GM21529 (cell line): ENCODE data around the gene FBXO38.

Source experiments
- ATAC-seq: cut with Tn5 transposase; IDR thresholded peaks from one replicate; pipeline ENCODE4 v1.9.1; 2021; ENCODE audit not compliant: unreplicated experiment

The FBXO38 gene, protein sequence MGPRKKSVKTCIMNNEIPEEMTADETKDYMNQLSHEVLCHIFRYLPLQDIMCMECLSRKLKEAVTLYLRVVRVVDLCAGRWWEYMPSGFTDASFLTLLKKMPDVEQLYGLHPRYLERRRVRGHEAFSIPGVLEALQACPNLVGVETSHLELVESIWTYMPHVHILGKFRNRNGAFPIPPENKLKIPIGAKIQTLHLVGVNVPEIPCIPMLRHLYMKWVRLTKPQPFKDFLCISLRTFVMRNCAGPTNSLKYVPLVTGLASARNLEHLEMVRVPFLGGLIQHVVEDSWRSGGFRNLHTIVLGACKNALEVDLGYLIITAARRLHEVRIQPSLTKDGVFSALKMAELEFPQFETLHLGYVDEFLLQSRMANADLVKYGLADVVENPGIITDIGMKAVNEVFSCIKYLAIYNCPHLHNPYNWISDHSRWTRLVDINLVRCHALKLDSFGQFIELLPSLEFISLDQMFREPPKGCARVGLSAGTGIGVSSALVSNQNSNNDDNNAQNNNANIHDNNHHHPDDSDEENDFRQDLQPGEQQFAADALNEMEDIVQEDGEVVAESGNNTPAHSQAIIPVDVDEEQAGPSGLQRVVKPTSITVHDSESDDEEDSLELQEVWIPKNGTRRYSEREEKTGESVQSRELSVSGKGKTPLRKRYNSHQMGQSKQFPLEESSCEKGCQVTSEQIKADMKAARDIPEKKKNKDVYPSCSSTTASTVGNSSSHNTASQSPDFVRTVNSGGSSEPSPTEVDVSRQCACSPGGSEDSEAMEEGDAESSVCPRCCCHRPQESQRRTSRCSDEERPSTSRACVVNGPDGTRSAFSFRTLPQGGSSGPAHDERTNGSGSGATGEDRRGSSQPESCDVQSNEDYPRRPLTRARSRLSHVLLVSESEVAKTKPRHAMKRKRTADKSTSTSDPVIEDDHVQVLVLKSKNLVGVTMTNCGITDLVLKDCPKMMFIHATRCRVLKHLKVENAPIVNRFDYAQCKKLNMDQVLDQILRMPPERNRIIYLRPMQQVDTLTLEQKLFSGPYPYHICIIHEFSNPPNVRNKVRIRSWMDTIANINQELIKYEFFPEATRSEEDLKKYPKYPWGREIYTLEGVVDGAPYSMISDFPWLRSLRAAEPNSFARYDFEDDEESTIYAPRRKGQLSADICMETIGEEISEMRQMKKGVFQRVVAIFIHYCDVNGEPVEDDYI

DNA sequence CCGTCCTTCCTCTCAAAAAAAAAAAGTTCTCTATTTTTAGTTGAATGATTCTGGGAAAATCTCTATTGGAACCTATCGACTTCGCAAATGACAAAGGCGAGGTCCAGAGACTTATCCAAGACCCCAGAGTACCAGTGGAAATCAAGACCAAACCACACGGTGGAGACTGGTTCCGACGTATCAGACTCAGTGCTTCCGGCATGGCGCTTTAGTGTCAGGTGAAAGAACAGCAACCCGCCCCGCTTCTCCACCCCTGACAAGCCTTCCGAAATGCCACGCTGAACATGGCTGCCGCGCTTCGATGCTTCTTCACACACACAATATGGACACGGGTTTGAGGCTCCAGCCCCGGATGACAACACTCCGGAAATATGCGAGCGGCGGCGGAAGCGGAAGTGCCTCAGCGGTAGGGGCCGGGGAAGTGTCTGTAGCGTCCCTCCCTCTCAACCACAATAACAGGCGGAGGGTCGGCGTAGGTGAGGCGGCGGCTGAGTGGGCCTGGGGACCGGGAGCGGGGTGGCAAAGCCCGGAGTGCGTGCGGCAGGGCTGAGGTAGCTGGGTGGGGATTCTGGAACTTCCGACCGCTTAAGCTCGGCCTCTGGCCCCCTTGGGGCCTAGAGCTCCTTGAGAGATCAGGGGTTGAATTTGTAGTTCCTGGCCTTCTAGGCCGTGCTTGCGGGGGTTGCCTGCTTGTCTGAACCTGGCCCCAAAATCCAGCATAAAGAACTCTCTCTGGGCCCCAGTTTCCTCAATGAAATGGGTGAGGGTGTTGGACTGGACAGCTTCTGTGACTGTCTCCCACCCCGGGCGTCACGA is at the start of gene FBXO38:
Gene FBXO38, plus strand, starts transcription at position 395 of the 816 bp plus-strand sequence. CDS start 10,819 bp downstream, outside the sequence.
- ATAC-seq, result peak; percentile 98

DNA sequence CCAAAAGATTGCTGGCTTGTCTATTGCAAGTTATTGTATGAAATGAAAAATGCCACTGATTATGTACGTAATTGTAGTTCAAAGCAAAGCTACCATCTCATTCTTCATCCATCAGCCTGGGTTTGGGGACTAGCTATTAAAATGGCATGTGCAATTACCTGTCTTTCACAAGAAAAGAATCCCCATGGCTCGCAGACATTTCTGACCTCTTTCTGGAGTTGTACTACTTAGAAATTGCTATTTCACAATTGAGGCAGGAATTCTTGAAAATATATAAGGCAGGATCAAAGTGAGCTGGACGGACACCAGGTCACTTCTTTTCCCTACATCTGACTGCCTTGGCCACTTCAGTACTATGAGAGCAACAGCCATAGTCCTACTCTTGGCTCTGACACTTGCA is 48.5 kb upstream of the FBXO38 start, which contains the start of gene SPINK9:
Gene SPINK9, plus strand, starts transcription at position 301 of the 400 bp plus-strand sequence. Its CDS starts 55 bp downstream, at position 356.
- ATAC-seq, result no peak

DNA sequence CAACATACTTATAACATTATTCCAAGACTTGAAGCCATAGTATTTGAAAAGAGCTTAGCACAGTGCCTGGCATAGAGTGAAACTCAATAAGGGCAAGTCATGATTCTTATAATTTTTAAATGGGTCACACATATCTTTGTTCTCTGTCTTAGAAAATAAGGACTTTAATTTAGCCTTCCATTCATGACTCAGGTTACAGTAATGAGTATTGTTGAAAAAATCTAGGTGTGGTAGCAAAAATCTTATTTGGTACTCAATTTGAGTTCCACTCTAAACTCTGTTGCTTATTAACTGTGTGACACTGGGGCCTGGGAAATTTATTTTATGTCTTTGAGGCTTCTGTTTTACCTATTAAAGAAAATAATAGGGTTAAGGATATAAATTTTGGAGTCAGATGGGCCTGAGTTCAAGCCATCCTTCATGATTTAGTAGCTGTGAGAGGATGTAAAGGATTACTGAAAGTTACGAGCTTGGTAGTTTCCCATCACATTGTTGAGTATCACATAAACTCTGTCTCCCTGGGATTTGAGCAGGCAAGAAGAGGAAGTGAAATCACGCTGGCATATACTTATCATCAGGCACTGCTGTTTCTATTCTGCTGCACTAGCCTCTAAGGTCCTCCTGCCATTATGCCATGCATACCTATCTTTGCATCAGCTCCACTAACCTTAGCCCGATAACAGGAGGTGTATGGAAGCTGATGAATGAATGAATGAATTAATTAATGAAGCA is 46.9 kb upstream of the FBXO38 start:
- peak; percentile 89 for ATAC-seq

DNA sequence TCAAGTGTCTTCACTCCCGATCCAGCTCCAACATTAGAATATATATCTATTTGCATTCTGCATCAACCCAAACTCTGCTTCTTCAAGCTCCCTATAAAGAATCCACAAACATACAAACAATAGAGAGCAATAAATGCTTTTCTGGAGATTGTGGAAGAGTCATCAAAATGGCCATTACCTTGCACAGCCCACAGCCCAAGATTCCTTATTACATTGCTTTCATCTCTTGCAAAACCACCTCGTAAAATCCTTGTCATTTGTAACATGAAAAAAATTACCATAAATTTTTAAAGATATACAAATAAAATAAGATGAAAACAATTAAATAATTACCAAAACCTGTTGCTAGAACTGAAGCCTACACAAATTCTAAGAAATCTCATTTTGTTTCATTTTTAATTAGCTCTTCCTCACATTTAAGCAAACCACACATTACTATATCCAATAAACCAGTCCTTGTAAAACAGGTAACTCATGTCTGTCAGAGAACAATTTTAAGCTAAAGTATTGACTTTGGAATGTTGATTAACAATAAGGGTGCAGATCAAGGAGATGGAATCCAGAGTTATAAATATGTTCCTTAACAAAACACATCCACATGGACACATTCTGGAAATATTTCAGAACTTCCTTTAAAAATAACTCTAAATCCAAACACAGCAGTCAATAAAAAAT is 41.2 kb upstream of the FBXO38 start:
- ATAC-seq, result no peak

DNA sequence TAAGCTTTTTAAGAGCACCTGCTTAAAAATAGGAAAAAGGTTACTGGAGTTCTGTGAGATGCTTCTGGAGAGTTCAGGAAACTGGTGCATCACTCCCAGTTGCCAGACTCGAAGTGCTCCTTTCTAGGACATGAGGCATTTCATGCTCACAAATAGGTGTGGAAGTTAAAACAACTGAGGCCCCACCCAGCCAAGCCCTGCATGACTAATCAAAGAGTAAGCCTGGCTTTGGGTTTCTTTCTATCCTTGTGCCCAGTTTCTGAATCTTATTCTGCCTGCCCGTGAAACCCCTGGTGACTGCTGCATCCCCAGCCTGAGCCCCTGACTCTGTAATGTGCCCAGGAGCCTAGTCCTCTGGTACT is 40.7 kb upstream of the FBXO38 start:
- ATAC-seq, result no peak

DNA sequence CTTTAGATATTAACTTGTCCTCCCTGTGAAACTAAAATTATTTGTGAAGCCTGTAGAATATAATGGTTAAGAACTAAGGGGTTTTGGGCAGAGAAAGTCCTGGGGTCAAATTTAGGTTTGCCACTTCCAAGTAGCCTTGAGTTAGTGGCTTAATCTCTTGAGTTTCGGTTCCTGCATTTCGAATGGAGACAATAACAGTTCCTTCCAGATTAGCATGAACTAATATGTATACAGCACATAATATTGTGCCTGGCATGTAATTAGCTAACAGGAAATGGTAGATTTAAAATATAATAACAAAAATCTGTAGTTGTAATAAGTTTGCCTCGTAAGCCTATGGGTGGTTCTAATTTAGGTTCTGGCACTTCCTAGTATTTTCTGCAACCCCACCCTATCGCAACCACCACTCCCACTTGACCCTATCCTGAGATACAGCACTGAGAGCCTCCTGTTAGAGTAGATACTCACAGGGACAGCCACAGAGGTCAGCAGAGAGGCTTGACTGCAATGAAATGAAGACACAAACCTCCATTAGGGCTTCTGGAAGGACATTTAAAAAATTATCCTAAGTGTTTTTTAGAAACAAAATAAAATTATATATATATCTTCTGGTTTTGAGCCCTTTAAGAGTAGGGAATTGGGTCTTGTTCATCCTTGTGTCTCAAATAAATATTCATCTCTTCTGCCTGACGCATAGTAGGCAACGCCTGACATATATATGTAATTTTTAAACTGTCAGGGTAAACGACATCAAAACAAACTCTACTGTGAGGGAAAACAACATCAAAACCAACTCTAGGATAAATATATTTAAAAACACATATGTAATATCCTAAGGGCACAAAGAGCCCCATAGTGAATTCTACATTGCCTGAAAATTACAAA is 39.9 kb upstream of the FBXO38 start:
- ATAC-seq, result no peak

DNA sequence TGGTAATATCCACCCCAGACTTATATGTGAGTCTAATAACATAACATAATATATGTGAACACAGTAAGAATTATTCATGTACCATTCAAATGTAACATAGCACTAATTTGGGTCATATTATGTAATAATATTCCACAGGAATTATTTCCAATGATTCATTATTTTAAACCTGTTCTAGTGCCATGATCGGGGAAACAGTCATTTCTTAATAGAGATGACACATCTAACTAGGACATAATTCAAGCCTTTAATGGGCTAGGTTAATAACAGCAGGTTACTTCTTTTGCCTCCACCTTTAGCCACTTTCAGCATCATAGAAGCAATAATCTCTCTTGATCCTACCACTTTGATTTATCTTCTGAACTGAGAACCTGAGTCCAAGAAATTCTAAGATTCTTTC is 36.1 kb upstream of the FBXO38 start:
- ATAC-seq, result no peak

DNA sequence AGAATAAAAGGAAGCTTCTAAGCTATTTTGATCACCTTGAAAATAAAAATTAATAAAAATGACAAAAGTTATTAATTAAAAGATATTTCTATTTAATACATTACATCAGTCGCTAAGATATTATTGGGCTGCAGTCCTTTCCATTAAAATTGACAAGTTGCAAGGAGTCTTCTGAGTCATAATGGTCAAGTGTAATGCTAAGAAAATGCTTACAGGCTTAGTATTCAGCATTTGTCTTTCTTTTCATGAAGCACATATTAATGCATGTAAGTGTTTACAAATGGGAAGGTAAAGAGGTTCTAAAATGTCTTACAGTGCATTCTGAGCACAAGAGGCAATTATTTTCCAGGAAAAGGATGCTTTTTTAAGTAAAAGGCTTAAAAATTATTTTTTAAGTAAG is 31.1 kb upstream of the FBXO38 start:
- no peak for ATAC-seq

DNA sequence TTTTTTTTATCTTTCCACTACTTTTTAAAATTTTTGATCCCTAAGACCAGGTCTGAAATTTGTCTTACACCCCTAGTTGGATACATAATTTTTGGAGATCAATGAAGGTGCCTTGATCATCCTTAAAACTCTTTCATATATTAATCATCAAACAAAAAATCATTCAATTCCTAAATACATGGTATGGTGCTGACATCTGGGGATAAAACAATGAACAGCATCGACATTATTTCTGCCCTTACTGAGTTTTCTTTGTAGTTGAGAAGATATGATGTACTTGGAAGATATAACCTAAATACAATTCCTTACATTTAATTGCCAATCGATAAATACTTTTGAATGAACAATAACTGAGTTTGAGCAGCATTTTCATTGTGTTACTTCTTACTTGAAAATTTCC is 30.1 kb upstream of the FBXO38 start:
- ATAC-seq, result no peak

DNA sequence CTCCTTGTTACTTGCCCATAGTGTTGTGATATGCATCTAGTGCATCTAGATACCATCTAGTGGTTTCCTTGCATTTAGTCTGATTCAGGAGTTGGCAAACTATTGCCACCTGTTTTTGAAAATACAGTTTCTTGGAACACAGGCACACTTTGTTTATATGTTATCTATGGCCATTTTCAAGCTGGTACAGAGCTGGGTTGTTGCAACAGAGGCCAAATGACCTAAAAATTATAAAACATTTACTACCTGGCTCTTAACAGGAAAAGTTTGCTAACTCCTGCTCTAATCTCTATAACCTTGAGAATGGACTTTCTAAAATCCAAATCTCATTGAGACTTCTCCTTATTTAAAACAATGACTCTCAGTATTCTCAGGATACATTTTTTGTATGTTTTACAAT is 19.4 kb upstream of the FBXO38 start:
- ATAC-seq, result no peak

DNA sequence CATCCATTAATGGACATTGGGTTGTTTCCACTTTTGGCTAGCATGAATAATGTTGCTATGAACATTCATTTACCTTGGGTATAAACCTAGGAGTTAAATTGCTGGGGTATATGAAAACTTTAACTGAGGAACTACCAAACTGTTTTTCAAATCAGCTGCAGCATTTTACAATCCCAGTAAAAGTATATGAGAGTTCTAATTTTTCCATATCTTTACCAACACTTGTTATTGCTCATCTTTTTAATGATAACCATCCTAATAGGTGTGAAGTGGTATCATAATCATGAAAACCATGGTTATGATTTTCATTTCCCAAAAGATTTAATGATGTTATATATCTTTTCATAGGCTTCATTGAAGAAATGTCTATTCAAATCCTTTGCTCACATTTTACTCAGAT is 15.5 kb upstream of the FBXO38 start:
- no peak for ATAC-seq

DNA sequence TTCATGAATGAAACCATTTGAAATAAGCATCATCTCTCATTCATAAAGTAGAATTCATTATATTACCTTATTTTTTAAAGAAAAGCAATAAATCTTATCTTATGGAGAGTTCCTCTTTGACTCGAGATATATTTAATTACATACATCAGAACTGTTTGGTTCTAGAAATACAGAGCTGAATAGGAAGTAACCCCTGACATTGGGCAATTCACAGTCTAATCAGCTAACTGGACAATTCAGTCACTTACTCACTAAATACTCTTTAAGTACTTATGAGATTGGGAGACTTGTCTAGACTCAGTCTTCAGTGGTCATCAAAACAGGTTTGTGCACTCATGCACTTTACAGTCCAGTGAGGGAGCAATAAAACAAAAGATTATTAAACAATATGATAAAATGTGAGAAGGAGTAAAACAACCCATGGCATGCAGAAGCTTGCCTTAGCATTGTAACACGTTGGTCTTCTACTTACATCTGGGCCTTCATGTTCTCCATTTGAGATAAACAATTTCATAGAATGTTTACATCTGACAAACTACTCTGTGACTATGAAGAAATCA is 11.5 kb upstream of the FBXO38 start:
- no peak for ATAC-seq

DNA sequence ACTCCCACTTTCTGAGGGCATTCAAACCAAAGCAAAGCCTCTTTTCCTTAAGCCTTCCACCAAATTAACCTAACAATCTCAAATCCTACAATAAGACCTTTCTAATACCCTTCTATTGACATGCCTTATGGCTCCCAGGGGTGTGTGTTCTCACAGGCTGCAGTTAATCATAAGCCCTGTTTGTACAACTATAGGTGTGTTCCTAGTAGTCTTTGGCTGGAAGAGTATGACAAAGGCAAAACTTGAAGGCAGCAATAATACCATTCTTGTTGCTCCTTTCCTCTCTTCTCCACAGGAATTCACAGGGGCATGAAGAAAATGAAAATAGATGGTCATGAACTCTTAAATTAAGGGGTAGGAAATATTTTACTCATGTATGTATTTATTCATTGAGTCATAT is 10.9 kb upstream of the FBXO38 start:
- ATAC-seq, result no peak

DNA sequence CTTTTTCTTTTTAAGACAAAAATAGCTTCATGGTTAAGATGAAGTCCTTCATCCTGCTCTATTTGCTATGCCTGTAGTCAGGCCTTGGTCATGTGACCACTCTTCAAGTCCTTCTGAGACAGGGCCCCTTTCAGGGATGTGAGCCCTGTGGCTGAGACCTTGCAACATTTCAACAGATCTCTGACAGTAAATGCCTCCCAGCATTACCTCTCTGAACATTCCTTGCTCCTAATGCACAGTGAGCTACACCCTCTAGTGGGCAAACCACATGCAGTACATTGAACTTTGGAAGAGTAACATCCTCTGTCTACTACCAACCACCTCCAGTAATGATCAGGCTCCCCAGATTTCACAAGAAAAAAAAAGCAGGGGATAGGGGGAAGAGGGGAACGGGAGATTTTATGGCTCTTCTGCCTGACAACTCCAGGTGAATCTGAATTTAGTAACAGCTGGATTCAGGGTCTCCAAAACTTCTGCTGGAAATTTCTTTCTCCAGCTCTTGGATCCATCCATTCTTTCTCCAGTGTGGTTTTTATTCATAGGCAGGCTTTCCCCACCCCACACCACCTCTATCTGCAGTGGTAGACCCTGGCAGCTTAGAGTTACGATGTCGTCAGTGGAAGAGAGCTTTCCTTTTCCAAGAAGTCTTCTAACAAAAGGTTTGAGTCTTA is 8.9 kb upstream of the FBXO38 start:
- peak; percentile 95 for ATAC-seq

DNA sequence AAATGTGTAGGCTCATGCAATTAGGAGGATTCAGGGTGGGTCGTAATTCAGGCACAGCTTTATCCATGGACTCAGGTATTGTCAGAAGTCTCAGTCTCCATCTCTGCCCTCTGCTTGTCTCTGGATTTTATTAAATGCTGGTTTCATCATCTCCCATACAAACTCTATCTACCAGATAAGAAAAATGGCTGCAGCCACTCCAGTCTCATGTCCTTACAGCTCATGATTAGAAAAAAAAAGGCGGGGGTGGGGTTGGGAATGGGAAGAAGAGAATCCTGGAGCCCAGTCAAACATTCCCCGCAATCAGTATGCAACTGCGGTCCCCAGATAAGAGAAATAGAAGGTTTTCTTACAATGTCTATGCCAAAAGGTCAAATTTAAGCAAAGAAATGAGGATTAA is 7.6 kb upstream of the FBXO38 start:
- ATAC-seq, result no peak

DNA sequence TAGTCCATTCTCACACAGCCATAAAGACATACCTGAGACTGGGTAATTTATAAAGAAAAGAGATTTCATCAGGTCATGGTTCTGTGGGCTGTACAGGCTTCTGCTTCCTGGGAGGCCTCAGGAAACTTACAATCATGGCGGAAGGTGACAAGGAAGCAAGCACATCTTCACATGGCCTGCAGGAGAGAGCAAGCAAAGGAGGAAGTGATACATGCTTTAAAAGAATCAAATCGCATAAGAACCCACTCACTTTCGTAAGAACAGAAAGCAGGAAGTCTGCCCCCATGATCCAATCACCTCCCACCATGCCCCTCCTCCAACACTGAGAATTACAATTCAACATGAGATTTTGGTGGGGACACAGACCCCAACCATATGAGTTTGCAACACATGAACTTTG is 5.1 kb upstream of the FBXO38 start:
- no peak for ATAC-seq

DNA sequence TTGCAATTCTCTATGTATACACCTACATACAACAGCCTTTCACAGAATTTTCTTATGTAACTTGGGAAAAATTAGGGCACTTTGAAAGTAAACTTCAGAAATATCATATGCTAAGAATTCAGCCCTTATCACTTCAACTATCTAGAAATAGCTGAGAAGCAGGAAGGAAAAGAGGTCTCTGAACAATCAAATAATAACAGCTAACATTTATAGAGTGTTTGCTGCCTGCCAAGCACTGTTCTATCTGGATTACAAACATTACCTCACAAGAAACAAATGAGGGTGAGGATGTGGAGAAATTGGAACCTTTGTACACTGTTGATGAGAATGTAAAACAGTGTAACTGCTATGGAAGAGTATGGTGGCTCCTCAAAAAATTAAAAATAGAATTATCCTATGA is 4.4 kb upstream of the FBXO38 start:
- no peak for ATAC-seq

DNA sequence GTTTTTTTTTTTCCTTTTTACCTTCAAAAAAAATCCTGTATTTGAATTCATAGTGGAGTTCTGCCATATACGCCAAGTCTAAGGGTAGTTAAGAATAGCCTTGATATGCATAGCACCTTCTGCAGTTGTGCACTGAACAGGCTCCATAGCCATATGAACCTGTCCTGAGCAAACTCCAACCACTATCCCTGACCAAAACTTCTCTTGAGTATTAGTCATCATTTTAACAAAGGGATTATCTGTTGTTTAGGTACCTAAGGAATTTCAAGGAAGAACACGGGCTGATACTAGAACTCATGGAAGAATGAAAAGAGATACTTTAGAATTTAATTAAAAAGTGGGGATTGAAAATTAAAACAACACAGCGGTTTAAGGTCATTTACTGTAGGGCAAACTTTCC is 1.9 kb upstream of the FBXO38 start:
- no peak for ATAC-seq
